GM21528 (cell line): ENCODE data around the gene MARCO.
"Not testable (repeated sequence)": the region's sequence is repeated elsewhere in the genome, so short reads cannot be mapped to it uniquely, and the experiment has no call there.

Experiments used
- ATAC-seq: cut with Tn5 transposase; IDR thresholded peaks from one replicate; pipeline ENCODE4 v1.9.1; 2021; ENCODE audit warnings: mild to moderate bottlenecking, moderate library complexity; ENCODE audit not compliant: unreplicated experiment, low FRiP score

MARCO gene

GRCh38 chr2:118925476-118925875 is 16.5 kb upstream of the MARCO start:
- no peak for ATAC-seq

GRCh38 chr2:118925981-118926380 is 16.0 kb upstream of the MARCO start:
- no peak for ATAC-seq

GRCh38 chr2:118929059-118929458 is 12.9 kb upstream of the MARCO start:
- no peak for ATAC-seq

GRCh38 chr2:118932949-118933348 is 9.0 kb upstream of the MARCO start:
- ATAC-seq: no peak

- ATAC-seq: no peak
Measured at GRCh38 chr2:118936306-118936705, 5.7 kb upstream of the MARCO start.

- ATAC-seq: no peak
Measured at GRCh38 chr2:118936936-118937335, 5.1 kb upstream of the MARCO start.

GRCh38 chr2:118937817-118938216 is 4.2 kb upstream of the MARCO start:
- ATAC-seq: no peak

GRCh38 chr2:118939994-118940393 is 2.0 kb upstream of the MARCO start:
- no peak for ATAC-seq

GRCh38 chr2:118940486-118941120 is 1.4 kb upstream of the MARCO start:
- ATAC-seq: no peak

- ATAC-seq: no peak
Measured at GRCh38 chr2:118943286-118943685, 1.3 kb downstream of the MARCO start.

GRCh38 chr2:118945881-118946280 is 3.9 kb downstream of the MARCO start:
- no peak for ATAC-seq

GRCh38 chr2:118948266-118948665 is 6.3 kb downstream of the MARCO start:
- not testable (repeated sequence) for ATAC-seq

- no peak for ATAC-seq
Measured at GRCh38 chr2:118954297-118955060, 12.5 kb downstream of the MARCO start.

- ATAC-seq: no peak
Measured at GRCh38 chr2:118965737-118966136, 23.7 kb downstream of the MARCO start.

- no peak for ATAC-seq
Measured at GRCh38 chr2:118967124-118967880, 25.3 kb downstream of the MARCO start.

- no peak for ATAC-seq
Measured at GRCh38 chr2:118968042-118968441, 26.0 kb downstream of the MARCO start.

GRCh38 chr2:118968961-118969733 is 27.2 kb downstream of the MARCO start:
- no peak for ATAC-seq

- no peak for ATAC-seq
Measured at GRCh38 chr2:118969734-118970395, 27.9 kb downstream of the MARCO start.

GRCh38 chr2:118970396-118971135 is 28.6 kb downstream of the MARCO start:
- no peak for ATAC-seq
